PC-3 (cell line): ENCODE data around the gene PTCD1.

Source experiments
- CTCF ChIP-seq: fragments of 300-600 bp; sonication (generic); conservative IDR thresholded peaks from 2 replicates; pipeline ENCODE4 v1.5.1; 2017; ENCODE audit warnings: antibody characterized with exemption, low read depth, mild to moderate bottlenecking, low read length
- EZH2phosphoT487 ChIP-seq: fragments of 300-600 bp; sonication (generic); IDR thresholded peaks from 2 replicates; pipeline ENCODE4 v1.6.1; 2018; ENCODE audit warnings: mild to moderate bottlenecking, antibody characterized with exemption, low read length, borderline replicate concordance

- no peak for TF ChIP-seq EZH2phosphoT487
- no peak for TF ChIP-seq CTCF
These were observed 58.4 kb downstream of the PTCD1 start for GRCh38 chr7:99380032-99380822.
